ENCODE results near the gene NIM1K. TPM values are rescaled to one million over a fixed set of nuclear protein-coding genes. Genes with fewer than 3 reads are reported as not detected.
"Not testable (repeated sequence)": the region's sequence is repeated elsewhere in the genome, so short reads cannot be mapped to it uniquely, and the experiment has no call there.

Gene NIM1K
- total RNA-seq, 1 donor from 2014 or later, result 4.8 TPM

DNA sequence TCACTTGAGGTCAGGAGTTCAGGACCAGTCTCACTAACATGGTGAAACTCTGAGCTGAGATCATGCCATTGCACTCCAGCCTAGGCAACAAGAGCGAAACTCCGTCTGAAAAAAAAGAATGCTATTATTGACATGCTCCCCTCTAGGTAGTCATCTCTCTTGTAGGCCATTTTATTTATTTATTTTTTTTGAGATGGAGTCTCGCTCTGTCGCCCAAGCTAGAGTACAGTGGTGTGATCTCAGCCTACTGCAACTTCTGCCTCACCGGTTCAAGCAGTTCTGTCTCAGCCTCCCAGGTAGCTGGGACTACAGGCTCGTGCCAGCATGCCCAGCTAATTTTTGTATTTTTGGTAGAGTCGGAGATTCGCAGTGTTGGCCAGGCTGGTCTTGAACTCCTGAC lies 20.6 kb upstream of the NIM1K start:
- no peaks in the 10 kb centered on the region for H3K27me3 ChIP-seq (ENCODE audit: low read depth)
- DNase-seq, result no peak
- no peak overlapping the region for H3K27ac ChIP-seq
- no peaks in the 10 kb centered on the region for H3K4me1 ChIP-seq
- no peaks in the 10 kb centered on the region for H3K9me3 ChIP-seq
- TF ChIP-seq, protein P1, sequence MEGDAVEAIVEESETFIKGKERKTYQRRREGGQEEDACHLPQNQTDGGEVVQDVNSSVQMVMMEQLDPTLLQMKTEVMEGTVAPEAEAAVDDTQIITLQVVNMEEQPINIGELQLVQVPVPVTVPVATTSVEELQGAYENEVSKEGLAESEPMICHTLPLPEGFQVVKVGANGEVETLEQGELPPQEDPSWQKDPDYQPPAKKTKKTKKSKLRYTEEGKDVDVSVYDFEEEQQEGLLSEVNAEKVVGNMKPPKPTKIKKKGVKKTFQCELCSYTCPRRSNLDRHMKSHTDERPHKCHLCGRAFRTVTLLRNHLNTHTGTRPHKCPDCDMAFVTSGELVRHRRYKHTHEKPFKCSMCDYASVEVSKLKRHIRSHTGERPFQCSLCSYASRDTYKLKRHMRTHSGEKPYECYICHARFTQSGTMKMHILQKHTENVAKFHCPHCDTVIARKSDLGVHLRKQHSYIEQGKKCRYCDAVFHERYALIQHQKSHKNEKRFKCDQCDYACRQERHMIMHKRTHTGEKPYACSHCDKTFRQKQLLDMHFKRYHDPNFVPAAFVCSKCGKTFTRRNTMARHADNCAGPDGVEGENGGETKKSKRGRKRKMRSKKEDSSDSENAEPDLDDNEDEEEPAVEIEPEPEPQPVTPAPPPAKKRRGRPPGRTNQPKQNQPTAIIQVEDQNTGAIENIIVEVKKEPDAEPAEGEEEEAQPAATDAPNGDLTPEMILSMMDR (IDR thresholded peaks at IDR 0.05), result no peak
- intact Hi-C loops (cut with DNase I), result no loop called here
- H3K4me3 ChIP-seq, result no peak overlapping the region
- peaks cover 54% of the 10 kb centered on the region for H3K36me3 ChIP-seq
- ATAC-seq, result no peak

DNA sequence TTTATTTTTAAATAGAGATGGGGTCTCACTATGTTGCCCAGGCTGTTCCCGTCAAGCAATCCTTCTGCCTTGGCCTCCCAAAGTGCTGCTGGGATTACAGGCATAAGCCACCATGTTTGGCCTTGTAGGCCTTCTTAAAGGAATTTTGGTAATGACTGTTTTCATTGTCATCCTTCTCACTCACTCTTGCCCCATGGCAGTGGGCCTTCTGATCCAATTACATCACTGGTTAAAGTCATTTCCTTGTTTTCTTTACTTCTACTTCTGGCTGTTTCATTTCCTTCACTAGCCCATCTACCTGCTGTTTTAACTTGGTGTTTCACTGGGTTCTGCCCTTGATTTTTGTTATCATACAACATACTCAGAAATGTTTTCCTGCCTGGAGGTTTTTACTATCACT lies 20.1 kb upstream of the NIM1K start:
- no peaks in the 10 kb centered on the region for H3K4me1 ChIP-seq
- no peak overlapping the region for H3K27ac ChIP-seq
- peaks cover 52% of the 10 kb centered on the region for H3K36me3 ChIP-seq
- no peaks in the 10 kb centered on the region for H3K9me3 ChIP-seq
- intact Hi-C loops (cut with DNase I), result no loop called here
- no peaks in the 10 kb centered on the region for H3K27me3 ChIP-seq (ENCODE audit: low read depth)
- TF ChIP-seq, protein P1 (IDR thresholded peaks at IDR 0.05), result no peak
- DNase-seq (no peak), ATAC-seq (no peak)
- no peak overlapping the region for H3K4me3 ChIP-seq

DNA sequence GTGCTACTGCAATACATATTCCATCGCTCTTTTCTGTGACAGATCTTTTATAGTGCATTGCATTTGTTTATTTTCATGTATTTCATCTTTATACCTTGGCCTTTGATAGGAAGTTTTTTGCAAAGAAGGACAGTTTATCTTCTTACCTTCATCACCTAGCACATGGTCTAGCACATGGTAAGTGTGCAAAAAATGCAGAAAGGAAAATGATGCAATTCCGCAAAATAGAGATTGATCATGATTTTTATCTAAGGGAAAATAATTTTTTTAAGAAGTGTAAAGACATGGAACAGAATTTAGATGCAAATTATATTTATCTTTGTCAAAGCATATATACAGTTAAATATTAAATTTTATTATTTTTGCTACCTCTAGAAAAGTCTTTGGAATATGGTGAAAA lies 19.2 kb upstream of the NIM1K start:
- Histone ChIP-seq H3K36me3 (peaks cover 43% of the 10 kb centered on the region), H3K27me3 (ENCODE audit: low read depth) (no peaks in the 10 kb centered on the region), H3K4me3 (no peak overlapping the region), H3K9me3 (no peaks in the 10 kb centered on the region), H3K27ac (no peak overlapping the region), H3K4me1 (no peaks in the 10 kb centered on the region)
- intact Hi-C loops (cut with DNase I), result no loop called here
- ATAC-seq, result no peak
- no peak for DNase-seq
- TF ChIP-seq, protein P1 (IDR thresholded peaks at IDR 0.05), result no peak

DNA sequence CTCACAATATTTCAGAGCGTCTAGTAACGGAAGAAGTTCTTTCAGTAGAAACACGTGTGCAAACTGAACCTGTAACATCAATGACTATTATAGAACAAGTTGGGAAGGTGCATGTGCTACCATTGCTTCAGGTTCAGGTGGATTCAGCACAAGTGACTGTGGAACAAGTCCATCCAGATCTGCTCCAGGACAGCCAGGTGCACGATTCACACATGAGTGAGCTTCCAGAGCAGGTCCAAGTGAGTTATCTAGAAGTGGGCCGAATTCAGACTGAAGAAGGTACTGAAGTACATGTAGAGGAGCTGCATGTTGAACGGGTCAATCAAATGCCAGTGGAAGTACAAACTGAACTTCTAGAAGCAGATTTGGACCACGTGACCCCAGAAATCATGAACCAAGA lies 17.4 kb upstream of the NIM1K start:
- no peaks in the 10 kb centered on the region for H3K9me3 ChIP-seq
- H3K36me3 ChIP-seq, result peaks cover 33% of the 10 kb centered on the region
- TF ChIP-seq, protein P1 (IDR thresholded peaks at IDR 0.05), result no peak
- no peaks in the 10 kb centered on the region for H3K4me1 ChIP-seq
- no peaks in the 10 kb centered on the region for H3K27me3 ChIP-seq (ENCODE audit: low read depth)
- no peak for ATAC-seq
- H3K4me3 ChIP-seq, result no peak overlapping the region
- intact Hi-C loops (cut with DNase I), result no loop called here
- DNase-seq, result no peak
- H3K27ac ChIP-seq, result no peak overlapping the region

DNA sequence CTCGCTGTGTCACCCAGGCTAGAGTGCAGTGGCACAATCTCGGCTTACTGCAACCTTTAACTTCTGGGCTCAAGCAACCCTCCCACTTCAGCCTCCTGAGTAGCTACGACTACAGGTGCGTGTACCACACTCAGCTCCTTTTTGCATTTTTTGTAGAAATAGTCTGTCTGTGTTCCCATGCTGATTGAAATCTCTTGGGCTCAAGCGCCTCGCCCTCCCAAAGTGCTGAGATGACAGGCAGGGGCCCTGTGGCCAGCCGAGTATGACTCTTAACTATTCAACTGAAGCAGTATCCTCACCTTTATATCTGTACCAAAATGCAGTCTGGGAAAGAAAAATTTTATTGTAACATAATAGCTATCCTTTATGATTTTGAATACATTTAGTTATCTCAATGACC lies 12.2 kb upstream of the NIM1K start:
- no peak overlapping the region for H3K27ac ChIP-seq
- H3K36me3 ChIP-seq, result peaks cover 8% of the 10 kb centered on the region
- H3K27me3 ChIP-seq (ENCODE audit: low read depth), result no peaks in the 10 kb centered on the region
- ATAC-seq, result no peak
- TF ChIP-seq, protein P1 (IDR thresholded peaks at IDR 0.05), result no peak
- no peak overlapping the region for H3K4me3 ChIP-seq
- no peaks in the 10 kb centered on the region for H3K4me1 ChIP-seq
- intact Hi-C loops (cut with DNase I), result no loop called here
- DNase-seq, result no peak
- no peaks in the 10 kb centered on the region for H3K9me3 ChIP-seq

DNA sequence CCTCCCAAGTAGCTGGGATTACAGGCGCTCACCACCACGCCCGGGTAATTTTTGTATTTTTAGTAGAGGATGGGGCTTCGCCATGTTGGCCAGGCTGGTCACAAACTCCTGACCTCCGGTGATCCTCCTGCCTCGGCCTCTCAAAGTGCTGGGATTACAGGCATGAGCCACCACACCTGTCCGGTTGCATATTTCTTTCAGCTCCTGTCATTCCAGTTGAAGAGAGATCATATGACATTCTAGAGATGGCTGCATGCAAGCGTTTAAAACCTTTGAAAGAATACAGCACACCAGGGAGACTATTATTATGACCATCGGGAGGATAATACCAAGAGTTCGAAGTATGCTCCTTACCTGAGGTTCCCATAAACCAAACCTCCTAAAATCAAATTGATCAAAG lies 9.6 kb upstream of the NIM1K start:
- Histone ChIP-seq H3K27me3 (ENCODE audit: low read depth) (no peaks in the 10 kb centered on the region), H3K9me3 (no peaks in the 10 kb centered on the region), H3K27ac (no peak overlapping the region), H3K36me3 (no peaks in the 10 kb centered on the region), H3K4me1 (no peaks in the 10 kb centered on the region), H3K4me3 (no peak overlapping the region)
- intact Hi-C loops (cut with DNase I), result no loop called here
- TF ChIP-seq, protein P1 (IDR thresholded peaks at IDR 0.05), result no peak
- DNase-seq (no peak), ATAC-seq (no peak)

DNA sequence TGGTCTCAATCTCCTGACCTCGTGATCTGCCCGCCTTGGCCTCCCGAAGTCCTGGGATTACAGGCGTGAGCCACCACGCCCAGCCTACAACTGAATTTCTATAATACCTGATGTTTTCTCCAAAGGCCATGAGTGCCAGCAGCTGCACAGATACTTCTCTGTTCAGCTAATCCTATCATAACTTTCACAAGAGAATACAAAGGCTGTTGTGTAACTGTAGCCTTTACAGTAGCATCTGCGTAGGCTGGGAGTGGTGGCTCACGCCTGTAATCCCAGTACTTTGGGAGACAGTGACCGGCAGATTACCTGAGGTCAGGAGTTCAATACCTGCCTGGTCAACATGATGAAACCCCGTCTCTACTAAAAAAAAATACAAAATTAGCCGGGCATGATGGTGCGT lies 8.9 kb upstream of the NIM1K start:
- intact Hi-C loops (cut with DNase I); H3K27me3 ChIP-seq (ENCODE audit: low read depth): not testable (repeated sequence)

More for the DNA sequence above, 8.9 kb upstream of the NIM1K start:
- not testable (repeated sequence) for H3K9me3 ChIP-seq, DNase-seq, ATAC-seq, H3K4me1 ChIP-seq, H3K4me3 ChIP-seq, H3K27ac ChIP-seq, H3K36me3 ChIP-seq
